ENCODE results near the gene CYTL1.
"Not testable (repeated sequence)": the region's sequence is repeated elsewhere in the genome, so short reads cannot be mapped to it uniquely, and the experiment has no call there.

The CYTL1 gene

GRCh38 chr4:5019274-5019673, at the start of gene CYTL1:
Gene CYTL1, minus strand, starts transcription at chr4:5019458. Its CDS starts 13 bp downstream, at chr4:5019445.
- H3K36me3 ChIP-seq (replicated peaks): no peaks in the 10 kb centered on the region
- no peak within 1 kb of the TSS for H3K4me3 ChIP-seq
- in situ Hi-C loops (cut with MboI; ENCODE audit: low sequenced_read_pairs): no loop called here
- no peak for DNase-seq (ENCODE audit: low spot score in 2 of 2)
- no peaks in the 10 kb centered on the region for H3K9me3 ChIP-seq
- no peaks in the 10 kb centered on the region for H3K4me1 ChIP-seq
- H3K27me3 ChIP-seq (ENCODE audit: low read depth): no peaks in the 10 kb centered on the region; the same call in 1 of the 2 replicates

- Histone ChIP-seq H3K9me3 (no peaks in the 10 kb centered on the region), H3K4me3 (no peak overlapping the region), H3K27me3 (ENCODE audit: low read depth) (no peaks in the 10 kb centered on the region), H3K4me1 (peaks cover 6% of the 10 kb centered on the region; the same call in 1 of the 2 replicates), H3K36me3 (replicated peaks) (no peaks in the 10 kb centered on the region)
- no peak for DNase-seq (ENCODE audit: low spot score in 2 of 2)
- in situ Hi-C loops (cut with MboI; ENCODE audit: low sequenced_read_pairs): no loop called here
These were observed 48.6 kb upstream of the CYTL1 start for GRCh38 chr4:5067908-5068307.

GRCh38 chr4:5066968-5067367, 47.7 kb upstream of the CYTL1 start:
- DNase-seq (ENCODE audit: low spot score in 2 of 2); H3K9me3 ChIP-seq; in situ Hi-C loops (cut with MboI; ENCODE audit: low sequenced_read_pairs); H3K36me3 ChIP-seq (replicated peaks); H3K4me1 ChIP-seq; H3K4me3 ChIP-seq; H3K27me3 ChIP-seq (ENCODE audit: low read depth): not testable (repeated sequence)

- Histone ChIP-seq H3K9me3 (no peaks in the 10 kb centered on the region), H3K4me3 (no peak overlapping the region), H3K4me1 (no peaks in the 10 kb centered on the region), H3K36me3 (replicated peaks) (no peaks in the 10 kb centered on the region), H3K27me3 (ENCODE audit: low read depth) (no peaks in the 10 kb centered on the region)
- DNase-seq (ENCODE audit: low spot score in 2 of 2): no peak
- in situ Hi-C loops (cut with MboI; ENCODE audit: low sequenced_read_pairs): no loop called here
These were observed 46.8 kb upstream of the CYTL1 start for GRCh38 chr4:5066101-5066500.

GRCh38 chr4:5055411-5055810, 36.2 kb upstream of the CYTL1 start:
- in situ Hi-C loops (cut with MboI; ENCODE audit: low sequenced_read_pairs): no loop called here
- Histone ChIP-seq H3K4me3 (no peak overlapping the region), H3K9me3 (no peaks in the 10 kb centered on the region), H3K36me3 (replicated peaks) (no peaks in the 10 kb centered on the region), H3K4me1 (peaks cover 5% of the 10 kb centered on the region), H3K27me3 (ENCODE audit: low read depth) (peaks cover 3% of the 10 kb centered on the region; the same call in 1 of the 2 replicates)
- DNase-seq (ENCODE audit: low spot score in 2 of 2): no peak

- Histone ChIP-seq H3K4me3 (no peak overlapping the region), H3K9me3 (no peaks in the 10 kb centered on the region), H3K36me3 (replicated peaks) (no peaks in the 10 kb centered on the region), H3K27me3 (ENCODE audit: low read depth) (peaks cover 3% of the 10 kb centered on the region; the same call in 1 of the 2 replicates), H3K4me1 (peaks cover 5% of the 10 kb centered on the region)
- DNase-seq (ENCODE audit: low spot score in 2 of 2): no peak
- in situ Hi-C loops (cut with MboI; ENCODE audit: low sequenced_read_pairs): no loop called here
These were observed 35.3 kb upstream of the CYTL1 start for GRCh38 chr4:5054532-5054931.

- no peak overlapping the region for H3K4me3 ChIP-seq
- peaks cover 5% of the 10 kb centered on the region for H3K4me1 ChIP-seq
- no peak for DNase-seq (ENCODE audit: low spot score in 2 of 2)
- no peaks in the 10 kb centered on the region for H3K36me3 ChIP-seq (replicated peaks)
- H3K27me3 ChIP-seq (ENCODE audit: low read depth): peaks cover 3% of the 10 kb centered on the region; the same call in 1 of the 2 replicates
- in situ Hi-C loops (cut with MboI; ENCODE audit: low sequenced_read_pairs): no loop called here
- no peaks in the 10 kb centered on the region for H3K9me3 ChIP-seq
These were observed 33.6 kb upstream of the CYTL1 start for GRCh38 chr4:5052726-5053425.

- peak overlapping the region; percentile 29 for H3K4me3 ChIP-seq
- in situ Hi-C loops (cut with MboI; ENCODE audit: low sequenced_read_pairs): no loop called here
- no peak for DNase-seq (ENCODE audit: low spot score in 2 of 2)
- no peaks in the 10 kb centered on the region for H3K36me3 ChIP-seq (replicated peaks)
- H3K9me3 ChIP-seq: no peaks in the 10 kb centered on the region
- H3K27me3 ChIP-seq (ENCODE audit: low read depth): peaks cover 3% of the 10 kb centered on the region; the same call in 1 of the 2 replicates
- peaks cover 5% of the 10 kb centered on the region for H3K4me1 ChIP-seq
These were observed 33.0 kb upstream of the CYTL1 start for GRCh38 chr4:5052204-5052702.

GRCh38 chr4:5051278-5052203, 32.3 kb upstream of the CYTL1 start, which contains the start of gene STK32B:
Gene STK32B, plus strand, starts transcription at chr4:5051480.
- H3K4me1 ChIP-seq: peaks cover 5% of the 10 kb centered on the region
- in situ Hi-C loops (cut with MboI; ENCODE audit: low sequenced_read_pairs): no loop called here
- peak; percentile 72 to 84 for DNase-seq (ENCODE audit: low spot score in 2 of 2)

GRCh38 chr4:5050520-5051277, 31.4 kb upstream of the CYTL1 start:
- H3K27me3 ChIP-seq (ENCODE audit: low read depth): peaks cover 3% of the 10 kb centered on the region; the same call in 1 of the 2 replicates
- peak; percentile 79 to 84 for DNase-seq (ENCODE audit: low spot score in 2 of 2)
- H3K4me3 ChIP-seq: peak overlapping the region; percentile 29
- in situ Hi-C loops (cut with MboI; ENCODE audit: low sequenced_read_pairs): no loop called here
- H3K9me3 ChIP-seq: no peaks in the 10 kb centered on the region
- H3K36me3 ChIP-seq (replicated peaks): no peaks in the 10 kb centered on the region
- H3K4me1 ChIP-seq: peaks cover 5% of the 10 kb centered on the region

More at GRCh38 chr4:5051278-5052203, 32.3 kb upstream of the CYTL1 start, which contains the start of gene STK32B:
- Histone ChIP-seq H3K9me3 (no peaks in the 10 kb centered on the region), H3K27me3 (ENCODE audit: low read depth) (peaks cover 3% of the 10 kb centered on the region; the same call in 1 of the 2 replicates), H3K36me3 (replicated peaks) (no peaks in the 10 kb centered on the region), H3K4me3 (peak within 1 kb of the TSS; percentile 29)

GRCh38 chr4:5048721-5049120, 29.5 kb upstream of the CYTL1 start:
- in situ Hi-C loops (cut with MboI; ENCODE audit: low sequenced_read_pairs): no loop called here
- no peaks in the 10 kb centered on the region for H3K36me3 ChIP-seq (replicated peaks)
- H3K4me3 ChIP-seq: no peak overlapping the region
- no peak for DNase-seq (ENCODE audit: low spot score in 2 of 2)
- peaks cover 5% of the 10 kb centered on the region for H3K4me1 ChIP-seq
- no peaks in the 10 kb centered on the region for H3K9me3 ChIP-seq
- H3K27me3 ChIP-seq (ENCODE audit: low read depth): peaks cover 3% of the 10 kb centered on the region; the same call in 1 of the 2 replicates

GRCh38 chr4:5045097-5045496, 25.8 kb upstream of the CYTL1 start:
- Histone ChIP-seq H3K4me3 (no peak overlapping the region), H3K4me1 (no peaks in the 10 kb centered on the region), H3K9me3 (no peaks in the 10 kb centered on the region), H3K27me3 (ENCODE audit: low read depth) (no peaks in the 10 kb centered on the region), H3K36me3 (replicated peaks) (no peaks in the 10 kb centered on the region)
- in situ Hi-C loops (cut with MboI; ENCODE audit: low sequenced_read_pairs): no loop called here
- DNase-seq (ENCODE audit: low spot score in 2 of 2): no peak

- Histone ChIP-seq H3K27me3 (ENCODE audit: low read depth) (no peaks in the 10 kb centered on the region), H3K4me3 (no peak overlapping the region), H3K4me1 (no peaks in the 10 kb centered on the region), H3K9me3 (no peaks in the 10 kb centered on the region), H3K36me3 (replicated peaks) (no peaks in the 10 kb centered on the region)
- in situ Hi-C loops (cut with MboI; ENCODE audit: low sequenced_read_pairs): no loop called here
- no peak for DNase-seq (ENCODE audit: low spot score in 2 of 2)
These were observed 25.1 kb upstream of the CYTL1 start for GRCh38 chr4:5044341-5044740.
